BJ (cell line): ENCODE measurements around the gene FBXO46. TPM values are rescaled to one million over a fixed set of nuclear protein-coding genes. Genes with fewer than 3 reads are reported as not detected.
A peak's percentile ranks its signal among the peaks of the same experiment; 100 is the strongest.

Experiments used
- CTCF ChIA-PET: fragments of 350-600 bp; formaldehyde crosslinking; extraction: SDS; loops from one replicate; lab custom pipeline; 2021; ENCODE audit warnings: antibody characterized with exemption, inconsistent platforms; lab: Yijun Ruan, JAX
- POLR2A ChIA-PET: fragments of 300-600 bp; sonication (Branson Sonifier 250); formaldehyde crosslinking; extraction: SDS; loops from one replicate; lab custom pipeline; 2021; ENCODE audit warnings: antibody characterized with exemption; lab: Charles Lee
- DNase-seq: peaks from one replicate; pipeline ENCODE4 v3.0.0-alpha.2; 2011; ENCODE audit warnings: low read depth
- H3K27me3 ChIP-seq: 2 replicates; pipeline ENCODE4 v1.6.0; 2011; ENCODE audit warnings: low read length; ENCODE audit not compliant: control insufficient read depth, insufficient read depth
- H3K36me3 ChIP-seq: 2 replicates; pipeline ENCODE4 v1.5.1; 2011; ENCODE audit warnings: low read length; ENCODE audit not compliant: control insufficient read depth, insufficient read depth
- H3K4me3 ChIP-seq: 2 replicates; pipeline ENCODE4 v1.5.1; 2011; ENCODE audit warnings: low read depth, mild to moderate bottlenecking, control low read depth, low read length
- CTCF ChIP-seq: IDR thresholded peaks from 2 replicates; pipeline ENCODE4 v1.5.1; 2011; ENCODE audit warnings: low read depth, mild to moderate bottlenecking, control low read depth, inconsistent platforms, low read length, moderate library complexity; ENCODE audit not compliant: insufficient read depth
- polyA minus RNA-seq: library from RNA; depleted of rRNA, polyadenylated mRNA; stranded (reverse); fragments of >200 nt; gene quantifications from 2 replicates; pipeline ENCODE4 v1.2.3, GENCODE V29; 2011; rRNA and poly(A)+ RNA removed
- polyA plus RNA-seq: library from polyadenylated mRNA; depleted of rRNA; stranded (reverse); fragments of >200 nt; gene quantifications from 2 replicates; pipeline ENCODE4 v1.2.3, GENCODE V29; 2011; rRNA removed

The FBXO46 gene, protein sequence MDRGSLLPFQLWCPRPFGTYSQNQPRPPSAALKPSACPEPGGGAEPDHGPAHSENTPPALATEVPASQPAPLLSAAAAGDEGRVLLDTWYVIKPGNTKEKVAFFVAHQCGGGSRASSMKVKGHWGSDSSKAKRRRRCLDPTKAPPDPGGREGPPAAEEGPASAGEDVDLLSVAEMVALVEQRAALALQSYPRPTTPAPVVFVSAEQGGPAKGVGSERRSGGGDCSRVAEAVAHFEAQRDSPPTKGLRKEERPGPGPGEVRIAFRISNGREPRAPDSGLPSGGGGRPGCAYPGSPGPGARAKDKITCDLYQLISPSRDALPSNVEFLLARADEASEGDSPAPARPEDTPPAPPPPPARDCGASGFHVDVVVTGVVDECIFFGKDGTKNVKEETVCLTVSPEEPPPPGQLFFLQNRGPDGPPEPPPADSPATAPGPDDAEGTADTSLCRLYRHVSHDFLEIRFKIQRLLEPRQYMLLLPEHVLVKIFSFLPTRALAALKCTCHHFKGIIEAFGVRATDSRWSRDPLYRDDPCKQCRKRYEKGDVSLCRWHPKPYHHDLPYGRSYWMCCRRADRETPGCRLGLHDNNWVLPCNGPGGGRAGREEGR
- polyA plus RNA-seq (2.0 and 2.3 TPM in 2 replicates), polyA minus RNA-seq (1.0 and 2.4 TPM in 2 replicates)

- Histone ChIP-seq H3K4me3 (peak within 1 kb of the TSS; percentile 97), H3K36me3 (no peaks in the 10 kb centered on the region), H3K27me3 (no peaks in the 10 kb centered on the region)
- CTCF ChIA-PET: interaction anchor here (0.6 to 2.0 kb wide), 7 partner anchors 11 to 68 kb away, joined by 3 to 6 read pairs (median 4); partner anchors contain the start of gene QPCTL
- peak; percentile 94 for DNase-seq
- POLR2A ChIA-PET: interaction anchor here (0.7 kb wide), 1 partner anchor 1144 kb away, joined by 9 read pairs; no protein-coding TSS in a partner anchor
- TF ChIP-seq CTCF: peak; percentile 36
These were observed at the start of gene FBXO46 for GRCh38 chr19:45730368-45731288. Gene FBXO46, minus strand, starts transcription at chr19:45730896. Its CDS starts 17,401 bp downstream, at chr19:45713495.

DNA sequence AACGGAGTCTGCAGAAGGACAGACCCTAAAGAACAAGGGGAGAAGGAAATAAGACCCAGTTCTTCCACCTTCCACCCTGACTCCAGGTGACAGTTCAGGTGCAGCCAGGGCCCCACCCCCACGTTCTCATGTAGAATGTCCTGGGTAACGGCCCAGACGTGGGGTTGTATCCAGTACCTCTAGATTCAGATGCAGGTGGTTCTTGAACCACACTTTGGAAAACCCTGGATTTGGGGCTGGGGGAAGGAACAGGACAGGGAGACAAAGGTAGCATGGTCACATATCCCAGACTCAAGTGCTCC is 49.4 kb upstream of the FBXO46 start:
- ChIA-PET CTCF (interaction anchor here (1.4 to 3.8 kb wide), 2 partner anchors 10 to 19 kb away, joined by 10 to 31 read pairs; partner anchors contain the start of gene SIX5), POLR2A (no interaction called here)
- peaks cover 28% of the 10 kb centered on the region for H3K36me3 ChIP-seq
- no peak for DNase-seq
- peak overlapping the region; percentile 77; the same call in 1 of the 2 replicates for H3K4me3 ChIP-seq
- no peak for TF ChIP-seq CTCF
- no peaks in the 10 kb centered on the region for H3K27me3 ChIP-seq

- H3K4me3 ChIP-seq: 0 out of 2 replicates have a peak overlapping the region, but pooled peaks have one; percentile 77
- ChIA-PET CTCF (interaction anchor here (1.2 to 3.8 kb wide), 3 partner anchors 9 to 20 kb away, joined by 4 to 31 read pairs (median 10); partner anchors contain the start of gene SIX5), POLR2A (no interaction called here)
- peaks cover 31% of the 10 kb centered on the region for H3K36me3 ChIP-seq
- no peak for DNase-seq
- no peaks in the 10 kb centered on the region for H3K27me3 ChIP-seq
- TF ChIP-seq CTCF: peak; percentile 32
These were observed 48.8 kb upstream of the FBXO46 start for GRCh38 chr19:45779231-45780145.

GRCh38 chr19:45778010-45778661 is 47.4 kb upstream of the FBXO46 start:
- no peak for DNase-seq
- no peak for TF ChIP-seq CTCF
- ChIA-PET POLR2A (no interaction called here), CTCF (no interaction called here)
- no peak overlapping the region for H3K4me3 ChIP-seq
- no peaks in the 10 kb centered on the region for H3K27me3 ChIP-seq
- peaks cover 36% of the 10 kb centered on the region for H3K36me3 ChIP-seq
